ENCODE results near the gene SZRD1. TPM values are rescaled to one million over a fixed set of nuclear protein-coding genes. Genes with fewer than 3 reads are reported as not detected.
"Not testable (repeated sequence)": the region's sequence is repeated elsewhere in the genome, so short reads cannot be mapped to it uniquely, and the experiment has no call there.

The SZRD1 gene
- total RNA-seq, 2 experiments from 2014 or later, result 156 to 157 TPM

DNA sequence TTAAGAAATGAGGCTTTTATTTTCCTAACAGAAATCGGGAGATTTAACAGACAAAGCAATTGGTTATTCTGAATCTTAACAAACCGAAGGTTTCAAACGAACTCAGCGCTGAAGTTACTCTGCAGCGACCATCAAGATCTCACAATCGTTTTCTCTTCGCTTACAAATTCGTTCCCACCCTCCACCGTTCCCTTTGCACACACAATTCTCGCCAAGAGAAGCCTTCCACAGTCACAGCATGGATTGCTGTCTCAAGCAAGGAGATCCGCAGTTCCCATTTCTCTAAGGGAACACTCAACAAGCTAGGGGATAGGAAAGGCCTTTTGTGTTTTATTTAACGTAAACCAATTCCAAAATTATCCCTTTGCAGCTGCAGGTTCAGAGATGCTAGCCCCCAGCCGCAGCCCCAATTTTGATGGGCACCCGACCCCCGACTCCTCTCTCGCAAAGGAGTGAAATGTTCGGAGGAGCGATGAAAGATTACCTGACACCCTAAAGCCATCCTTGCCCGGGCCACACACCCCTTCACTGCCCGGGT is 15.5 kb upstream of the SZRD1 start:
- H3K4me3 Mint-ChIP-seq, result peak overlapping the region; percentile 86
- H3K4me1 Mint-ChIP-seq, result peaks cover 31% of the 10 kb centered on the region
- POLR2A ChIA-PET, result interaction anchor here (1.0 to 2.9 kb wide), 11 partner anchors 15 to 517 kb away, joined by 3 to 109 read pairs (median 5); partner anchors contain the start of genes NECAP2, SPEN, SZRD1 and ZBTB17
- H3K9me3 Mint-ChIP-seq, result no peaks in the 10 kb centered on the region
- H3K27ac Mint-ChIP-seq, result peak overlapping the region; percentile 91
- H3K36me3 Mint-ChIP-seq (ENCODE audit: low read depth), result peaks cover 13% of the 10 kb centered on the region
- no peak for DNase-seq
- CTCF ChIA-PET, result interaction anchor here (0.5 to 8.4 kb wide), 12 partner anchors 7 to 272 kb away, joined by 3 to 94 read pairs (median 4); no protein-coding TSS in a partner anchor
- H3K27me3 Mint-ChIP-seq, result no peaks in the 10 kb centered on the region

DNA sequence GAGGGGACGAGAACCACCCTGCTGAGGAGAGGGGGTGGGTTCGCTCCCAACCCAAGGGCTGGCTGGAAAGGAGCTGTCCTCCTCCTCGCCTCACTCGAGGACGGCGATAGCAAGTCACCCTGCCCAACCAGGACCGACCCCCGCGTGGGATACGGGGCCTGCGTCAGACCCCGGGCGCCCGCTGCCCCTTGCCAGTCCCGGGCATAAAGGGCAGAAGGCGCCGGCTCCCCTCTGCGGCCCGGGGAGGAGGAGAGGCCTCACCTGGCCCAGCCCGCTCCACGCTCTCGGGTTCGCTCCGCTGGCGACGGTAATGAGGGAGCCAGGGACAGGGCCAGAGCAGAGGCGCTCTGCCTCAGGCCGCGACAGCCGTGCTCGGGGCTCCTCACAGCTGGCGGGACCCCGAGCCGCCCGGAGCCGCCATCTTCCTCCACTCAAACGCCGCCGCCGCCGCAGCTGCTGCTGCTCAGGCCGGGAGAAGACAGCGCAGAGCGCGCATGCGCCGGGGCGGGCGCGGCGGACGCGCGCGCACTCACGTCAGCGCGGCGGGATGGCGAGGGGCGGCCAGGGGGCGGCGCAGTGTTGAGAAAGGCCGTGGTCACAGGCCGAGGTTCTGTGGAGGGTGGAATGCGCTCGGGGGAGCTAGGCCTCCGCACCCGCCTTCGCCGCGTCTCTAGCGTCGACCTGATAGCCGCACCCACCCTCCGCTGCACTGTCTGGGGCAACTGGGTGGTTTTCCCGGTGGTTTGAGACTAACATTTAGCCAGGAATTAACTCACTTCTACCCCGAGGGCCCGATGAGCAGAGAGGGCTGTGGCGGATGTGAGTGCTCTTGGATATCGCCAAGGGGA is 14.8 kb upstream of the SZRD1 start, which contains the start of gene FBXO42:
FBXO42 (minus strand) TSS at position 487 of the 848 bp plus-strand sequence. CDS start 37,062 bp downstream, outside the sequence.
- DNase-seq, result peak; percentile 94
- Mint-ChIP-seq H3K27me3 (no peaks in the 10 kb centered on the region), H3K4me1 (peaks cover 31% of the 10 kb centered on the region), H3K36me3 (ENCODE audit: low read depth) (peaks cover 13% of the 10 kb centered on the region), H3K27ac (peak within 1 kb of the TSS; percentile 91), H3K9me3 (no peaks in the 10 kb centered on the region), H3K4me3 (peak within 1 kb of the TSS; percentile 86)
- ChIA-PET POLR2A (interaction anchor here (0.5 to 2.9 kb wide), 13 partner anchors 15 to 518 kb away, joined by 3 to 109 read pairs (median 4); partner anchors contain the start of genes NECAP2, SPEN, SZRD1 and ZBTB17), CTCF (interaction anchor here (0.9 to 8.4 kb wide), 11 partner anchors 8 to 273 kb away, joined by 3 to 94 read pairs (median 4); no protein-coding TSS in a partner anchor)

DNA sequence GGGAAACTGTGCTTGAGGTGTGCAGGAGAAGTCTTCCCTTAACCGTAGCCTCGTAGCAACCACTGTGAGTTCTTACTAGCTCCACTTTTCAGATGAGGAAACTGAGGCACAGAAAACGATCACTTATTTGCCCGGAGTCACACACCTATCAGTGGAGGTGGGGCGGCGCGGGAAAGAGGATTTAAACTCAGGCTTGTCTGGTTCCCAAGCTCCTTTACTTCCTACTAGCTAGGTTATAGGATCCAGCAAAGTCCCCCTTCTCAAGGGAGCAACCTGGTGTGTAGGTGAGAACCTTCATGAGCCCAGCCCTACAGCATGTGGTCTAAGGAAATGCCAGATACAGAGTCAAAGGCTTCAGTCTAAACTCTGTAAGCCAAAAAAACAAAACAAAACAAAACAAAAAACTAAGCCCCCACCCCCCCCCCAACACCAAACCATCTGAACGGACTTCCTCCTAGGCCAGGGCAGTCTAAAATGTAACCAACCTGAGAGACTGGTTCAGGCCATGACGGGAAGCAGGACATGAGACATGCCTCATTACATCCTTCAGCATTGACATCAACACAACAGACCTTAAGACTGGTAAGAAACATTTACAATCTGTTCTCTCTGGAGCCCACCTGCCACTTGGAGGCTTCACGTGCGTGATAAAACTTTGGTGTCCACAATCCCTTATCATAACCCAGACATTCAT is 14.1 kb upstream of the SZRD1 start:
- Mint-ChIP-seq H3K36me3 (ENCODE audit: low read depth) (peaks cover 13% of the 10 kb centered on the region), H3K27ac (peak overlapping the region; percentile 91), H3K4me3 (peak overlapping the region; percentile 86), H3K9me3 (no peaks in the 10 kb centered on the region), H3K4me1 (peaks cover 30% of the 10 kb centered on the region), H3K27me3 (no peaks in the 10 kb centered on the region)
- ChIA-PET POLR2A (interaction anchor here (0.5 to 2.9 kb wide), 13 partner anchors 15 to 519 kb away, joined by 3 to 109 read pairs (median 4); partner anchors contain the start of genes NECAP2, SPEN, SZRD1 and ZBTB17), CTCF (interaction anchor here (0.9 to 8.4 kb wide), 11 partner anchors 9 to 274 kb away, joined by 3 to 94 read pairs (median 4); no protein-coding TSS in a partner anchor)
- DNase-seq, result no peak

DNA sequence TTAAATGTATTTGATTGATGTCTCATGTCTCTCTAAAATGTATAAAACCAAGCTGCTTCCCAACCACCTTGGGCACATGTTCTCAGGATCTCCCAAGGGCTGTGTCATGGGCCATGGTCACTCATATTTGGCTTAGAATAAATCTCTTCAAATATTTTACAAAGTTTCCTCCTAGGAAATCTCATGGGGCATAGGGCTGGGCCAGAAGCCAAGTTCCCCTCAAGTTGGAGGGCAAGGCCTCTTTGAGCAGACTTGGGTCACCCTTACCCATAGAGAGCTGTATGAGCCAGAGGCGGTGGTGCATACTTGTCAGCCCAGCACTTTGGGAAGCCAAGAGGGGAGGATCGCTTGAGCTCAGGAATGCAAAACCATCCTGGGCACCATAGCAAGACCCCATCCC is 12.4 kb upstream of the SZRD1 start:
- POLR2A ChIA-PET, result no interaction called here
- H3K4me1 Mint-ChIP-seq, result peaks cover 27% of the 10 kb centered on the region
- DNase-seq, result no peak
- H3K9me3 Mint-ChIP-seq, result no peaks in the 10 kb centered on the region
- H3K4me3 Mint-ChIP-seq, result no peak overlapping the region
- no peaks in the 10 kb centered on the region for H3K27me3 Mint-ChIP-seq
- H3K27ac Mint-ChIP-seq, result no peak overlapping the region
- H3K36me3 Mint-ChIP-seq (ENCODE audit: low read depth), result peaks cover 13% of the 10 kb centered on the region
- CTCF ChIA-PET, result interaction anchor here (0.9 to 8.4 kb wide), 4 partner anchors 8 to 86 kb away, joined by 3 to 94 read pairs (median 4); partner anchors contain the start of gene NECAP2

DNA sequence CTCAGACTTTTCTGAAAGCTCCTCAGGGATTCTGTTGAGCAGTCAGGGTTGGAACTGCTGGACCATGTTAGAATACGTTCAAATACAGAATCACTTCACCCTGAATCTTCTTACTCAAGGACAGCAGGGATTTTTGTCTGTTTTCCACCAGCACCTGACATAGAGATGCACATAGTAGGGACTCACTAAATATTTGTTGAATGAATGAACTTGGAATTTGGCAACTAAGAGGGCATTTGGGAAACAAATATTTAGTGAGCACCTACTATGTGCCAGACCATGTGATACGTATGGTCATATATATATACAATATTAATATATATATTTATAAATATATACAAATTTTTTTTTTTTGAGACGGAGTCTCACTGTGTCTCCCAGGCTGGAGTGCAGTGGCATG is 10.2 kb upstream of the SZRD1 start:
- no peaks in the 10 kb centered on the region for H3K36me3 Mint-ChIP-seq (ENCODE audit: low read depth)
- no peak overlapping the region for H3K27ac Mint-ChIP-seq
- POLR2A ChIA-PET, result interaction anchor here (1.9 kb wide), 1 partner anchor 10 kb away, joined by 14 read pairs; the partner anchor contains the start of gene SZRD1
- CTCF ChIA-PET, result no interaction called here
- H3K4me1 Mint-ChIP-seq, result peaks cover 10% of the 10 kb centered on the region
- H3K4me3 Mint-ChIP-seq, result no peak overlapping the region
- no peak for DNase-seq
- H3K27me3 Mint-ChIP-seq, result no peaks in the 10 kb centered on the region
- H3K9me3 Mint-ChIP-seq, result no peaks in the 10 kb centered on the region

DNA sequence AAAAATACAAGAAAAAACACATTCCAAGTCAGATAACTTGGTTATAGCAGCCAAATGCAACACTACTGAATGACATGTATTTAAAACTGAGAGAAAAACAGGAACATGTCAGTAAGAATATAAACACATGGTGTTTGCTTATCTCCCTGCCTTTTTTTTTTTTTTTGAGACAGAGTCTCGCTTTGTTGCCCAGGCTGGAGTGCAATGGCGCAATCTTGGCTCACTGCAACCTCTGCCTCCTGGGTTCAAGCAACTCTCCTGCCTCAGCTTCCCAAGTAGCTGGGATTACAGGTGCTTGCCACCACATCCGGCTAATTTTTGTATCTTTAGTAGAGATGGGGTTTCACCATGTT is 1.9 kb upstream of the SZRD1 start:
- not testable (repeated sequence) for H3K27me3 Mint-ChIP-seq, H3K9me3 Mint-ChIP-seq, DNase-seq, H3K4me3 Mint-ChIP-seq, H3K27ac Mint-ChIP-seq
- ChIA-PET POLR2A (interaction anchor here (1.6 to 10.9 kb wide), 5 partner anchors 9 to 148 kb away, joined by 3 to 109 read pairs (median 12); partner anchors contain the start of genes CPLANE2 and FBXO42), CTCF (interaction anchor here (0.5 to 6.4 kb wide), 5 partner anchors 8 to 286 kb away, joined by 3 to 94 read pairs (median 5); partner anchors contain the start of gene FBXO42)
- H3K4me1 Mint-ChIP-seq, result peaks cover 31% of the 10 kb centered on the region
- H3K36me3 Mint-ChIP-seq (ENCODE audit: low read depth), result peaks cover 19% of the 10 kb centered on the region

DNA sequence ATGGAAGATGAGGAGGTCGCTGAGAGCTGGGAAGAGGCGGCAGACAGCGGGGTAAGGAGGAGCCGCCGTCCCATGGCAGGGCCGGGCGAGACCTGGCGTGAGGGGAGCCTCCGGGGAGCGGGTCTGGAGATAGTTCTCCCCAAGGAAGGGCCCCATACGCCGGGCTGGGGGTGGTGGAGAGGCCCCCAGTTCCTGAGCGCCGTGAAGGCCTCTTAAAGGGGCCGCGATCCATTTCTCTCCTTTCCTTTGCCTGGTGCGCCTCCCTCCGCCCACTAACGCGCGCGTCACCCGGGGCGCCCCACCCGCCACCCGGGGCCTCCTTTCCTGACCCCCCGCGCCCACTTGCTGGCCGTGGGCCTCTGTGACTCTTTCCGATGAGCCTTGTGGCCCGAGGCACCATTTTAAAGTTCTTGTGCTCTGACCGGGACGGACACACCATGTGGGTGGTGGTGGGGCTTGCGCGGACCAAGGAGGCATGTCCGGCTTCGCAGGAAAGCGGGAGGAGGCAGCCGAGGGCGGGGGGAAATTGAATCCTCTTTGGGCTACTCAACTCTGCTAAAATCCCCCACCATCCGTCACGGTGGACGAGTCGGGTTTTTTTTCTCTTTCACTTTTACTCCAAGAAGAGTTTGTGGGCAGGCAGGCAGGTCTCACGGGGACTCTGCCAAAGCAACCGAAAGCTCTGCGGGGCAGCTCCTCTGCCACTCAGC is 371 bp downstream of the SZRD1 start:
- CTCF ChIA-PET, result interaction anchor here (1.1 to 1.2 kb wide), 2 partner anchors 73 to 150 kb away, joined by 3 to 4 read pairs; partner anchors contain the start of gene NECAP2
- Mint-ChIP-seq H3K36me3 (ENCODE audit: low read depth) (peaks cover 25% of the 10 kb centered on the region), H3K27me3 (no peaks in the 10 kb centered on the region), H3K27ac (peak overlapping the region; percentile 99), H3K4me3 (peak overlapping the region; percentile 97), H3K9me3 (no peaks in the 10 kb centered on the region), H3K4me1 (peaks cover 50% of the 10 kb centered on the region)
- POLR2A ChIA-PET, result interaction anchor here (0.6 to 10.9 kb wide), 21 partner anchors 11 to 538 kb away, joined by 3 to 109 read pairs (median 6); partner anchors contain the start of genes CPLANE2, FBXO42, NECAP2 and RNU1-1
- DNase-seq, result peak; percentile 86

DNA sequence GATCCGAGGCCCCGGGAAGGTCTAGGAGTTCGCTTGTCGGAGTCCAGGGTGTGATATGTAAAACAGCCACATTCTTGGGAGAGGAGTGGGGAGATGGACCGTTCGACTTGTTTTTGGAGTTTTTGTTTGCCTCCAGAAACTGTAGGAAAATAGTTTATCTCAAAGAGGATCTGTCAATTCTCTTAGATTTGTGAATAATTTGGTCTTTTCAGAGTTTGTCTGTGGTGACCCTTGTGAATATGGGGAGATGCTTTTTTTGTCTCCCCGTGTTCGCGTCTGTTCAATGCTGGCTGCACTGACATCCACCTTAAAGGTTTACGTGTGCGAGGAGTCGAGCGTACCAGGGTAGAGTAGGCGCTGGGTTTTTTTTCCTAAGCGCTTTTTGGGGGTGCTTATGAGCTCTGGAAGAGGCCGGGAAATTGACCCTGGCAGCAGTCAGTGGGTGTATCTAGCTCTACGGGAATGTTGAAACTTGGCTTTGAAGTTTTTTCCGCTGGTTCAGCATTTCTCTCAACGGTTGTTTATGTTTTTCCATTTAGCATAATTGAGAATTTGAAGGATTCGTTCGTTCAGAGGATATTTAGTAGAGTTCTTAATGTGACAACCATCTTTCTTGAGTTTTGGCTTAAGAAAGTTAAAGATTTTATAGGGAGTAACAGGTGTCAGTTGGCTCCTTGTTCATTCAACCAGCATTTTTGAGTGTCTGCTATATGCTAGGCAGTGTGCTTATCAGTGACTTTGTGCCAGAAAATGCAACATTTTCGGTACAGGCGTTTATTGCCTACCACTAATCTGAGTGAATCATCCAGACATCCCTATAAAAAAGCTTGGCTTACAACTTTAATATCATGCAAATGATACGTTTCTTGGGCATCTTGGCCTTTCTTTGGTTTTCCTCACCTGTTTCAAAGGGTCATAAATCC is 1.2 kb downstream of the SZRD1 start:
- Mint-ChIP-seq H3K27ac (peak overlapping the region; percentile 99), H3K36me3 (ENCODE audit: low read depth) (peaks cover 31% of the 10 kb centered on the region), H3K4me3 (peak overlapping the region; percentile 97), H3K9me3 (no peaks in the 10 kb centered on the region), H3K4me1 (peaks cover 54% of the 10 kb centered on the region), H3K27me3 (no peaks in the 10 kb centered on the region)
- ChIA-PET POLR2A (interaction anchor here (0.6 to 10.9 kb wide), 21 partner anchors 11 to 751 kb away, joined by 3 to 109 read pairs (median 6); partner anchors contain the start of genes FBXO42, NECAP2, RNU1-1 and SPEN), CTCF (interaction anchor here (0.6 to 1.2 kb wide), 5 partner anchors 16 to 151 kb away, joined by 3 to 4 read pairs (median 3); partner anchors contain the start of genes FBXO42 and NECAP2)
- no peak for DNase-seq

DNA sequence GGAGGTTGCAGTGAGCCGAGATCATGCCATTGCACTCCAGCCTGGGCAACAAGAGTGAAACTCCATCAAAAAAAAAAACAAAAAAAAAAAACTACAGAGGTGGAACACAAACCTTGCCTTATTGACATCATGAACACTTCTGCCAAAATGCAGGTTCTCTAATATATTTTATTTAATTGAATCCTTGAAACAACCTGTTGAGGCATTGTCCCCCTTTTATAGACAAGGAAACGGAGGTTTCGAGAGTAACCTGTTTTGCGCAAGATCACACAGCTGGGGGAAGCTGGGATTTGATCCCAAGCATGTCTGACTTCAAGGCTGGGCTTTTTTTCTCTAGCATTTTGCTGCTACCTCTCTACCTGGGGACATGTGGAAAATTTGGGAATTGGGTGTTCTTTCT is 2.8 kb downstream of the SZRD1 start:
- Mint-ChIP-seq H3K9me3 (no peaks in the 10 kb centered on the region), H3K27ac (no peak overlapping the region), H3K27me3 (no peaks in the 10 kb centered on the region), H3K36me3 (ENCODE audit: low read depth) (peaks cover 39% of the 10 kb centered on the region), H3K4me1 (peaks cover 60% of the 10 kb centered on the region), H3K4me3 (peak overlapping the region; percentile 97)
- CTCF ChIA-PET, result interaction anchor here (0.6 to 0.7 kb wide), 2 partner anchors 90 to 124 kb away, joined by 3 to 4 read pairs; no protein-coding TSS in a partner anchor
- DNase-seq, result no peak
- POLR2A ChIA-PET, result interaction anchor here (2.5 to 10.9 kb wide), 5 partner anchors 17 to 144 kb away, joined by 6 to 109 read pairs (median 22); partner anchors contain the start of genes FBXO42 and NECAP2

DNA sequence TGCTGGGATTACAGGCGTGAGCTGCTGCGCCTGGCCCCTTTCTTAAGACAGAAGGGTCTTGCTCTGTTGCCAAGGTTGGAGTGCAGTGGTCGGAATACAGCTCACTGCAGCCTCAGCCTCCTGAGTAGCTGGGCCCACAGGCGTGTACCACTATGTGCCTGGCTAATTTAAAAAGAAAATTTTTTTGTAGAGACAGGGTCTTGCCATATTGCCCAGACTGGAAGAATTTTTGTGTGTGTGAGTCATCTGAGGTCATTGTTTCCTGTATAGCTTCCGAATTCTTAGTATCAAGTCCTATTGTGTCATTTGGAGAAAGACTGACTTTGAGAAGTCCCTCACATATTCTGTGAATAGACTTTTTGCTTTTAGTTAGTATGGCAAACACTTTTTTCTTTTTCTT is 4.7 kb downstream of the SZRD1 start:
- ChIA-PET CTCF (interaction anchor here (1.1 to 1.9 kb wide), 3 partner anchors 8 to 49 kb away, joined by 3 to 13 read pairs (median 3); partner anchors contain the start of gene FBXO42), POLR2A (interaction anchor here (0.8 to 10.9 kb wide), 5 partner anchors 9 to 142 kb away, joined by 3 to 109 read pairs (median 6); partner anchors contain the start of genes FBXO42 and NECAP2)
- Mint-ChIP-seq H3K36me3 (ENCODE audit: low read depth) (peaks cover 39% of the 10 kb centered on the region), H3K4me1 (peaks cover 69% of the 10 kb centered on the region), H3K27me3 (no peaks in the 10 kb centered on the region), H3K4me3 (peak overlapping the region; percentile 35), H3K9me3 (no peaks in the 10 kb centered on the region), H3K27ac (peak overlapping the region; percentile 86)
- DNase-seq, result peak; percentile 31
